GM23338 (cell line): Measurements from ENCODE around the gene TFAP2E. TPM values are rescaled to one million over a fixed set of nuclear protein-coding genes. Genes with fewer than 3 reads are reported as not detected.

Source experiments
- ATAC-seq: fragments of 200-7000 bp; cut with Tn5 transposase; 3 replicates; pipeline ENCODE4 v1.9.1; 2020
- DNase-seq: peaks from one replicate; pipeline ENCODE4 v3.0.0-alpha.2; 2015; ENCODE audit warnings: low spot score
- H2AFZ ChIP-seq: fragments of 200-600 bp; sonication (generic); 2 replicates; pipeline ENCODE4 v1.8.0; 2016; ENCODE audit warnings: antibody characterized with exemption, mild to moderate bottlenecking, moderate library complexity
- H3F3A ChIP-seq: fragments of 200-600 bp; sonication (generic); replicated peaks from 2 replicates; pipeline ENCODE4 v1.8.0; 2017; ENCODE audit warnings: antibody characterized with exemption, mixed run types, low read depth
- H3K27ac ChIP-seq: fragments of 200-600 bp; sonication (generic); 2 replicates; pipeline ENCODE4 v1.6.1; 2016; ENCODE audit warnings: low read depth
- H3K27me3 ChIP-seq: fragments of 200-600 bp; sonication (generic); 2 replicates; pipeline ENCODE4 v1.8.0; 2016; ENCODE audit warnings: mild to moderate bottlenecking, mixed run types, moderate library complexity; ENCODE audit not compliant: insufficient read depth
- H3K36me3 ChIP-seq: fragments of 200-600 bp; sonication (generic); 2 replicates; pipeline ENCODE4 v1.8.0; 2016; ENCODE audit warnings: mild to moderate bottlenecking; ENCODE audit not compliant: insufficient read depth
- H3K4me1 ChIP-seq: fragments of 200-600 bp; sonication (generic); 2 replicates; pipeline ENCODE4 v1.8.0; 2016; ENCODE audit warnings: mild to moderate bottlenecking, moderate library complexity; ENCODE audit not compliant: insufficient read depth
- H3K4me2 ChIP-seq: fragments of 200-600 bp; sonication (generic); 2 replicates; pipeline ENCODE4 v1.7.1; 2017; ENCODE audit warnings: mixed run types
- H3K4me3 ChIP-seq: fragments of 200-600 bp; sonication (generic); 2 replicates; pipeline ENCODE4 v1.6.1; 2016; ENCODE audit warnings: mixed run types
- H3K79me2 ChIP-seq: fragments of 200-600 bp; sonication (generic); replicated peaks from 2 replicates; pipeline ENCODE4 v1.8.0; 2017; ENCODE audit warnings: mild to moderate bottlenecking; ENCODE audit not compliant: insufficient read depth
- H3K9me2 ChIP-seq: fragments of 200-600 bp; sonication (generic); 2 replicates; pipeline ENCODE4 v1.8.0; 2017; ENCODE audit not compliant: insufficient read depth
- H4K20me1 ChIP-seq: fragments of 200-600 bp; sonication (generic); replicated peaks from 2 replicates; pipeline ENCODE4 v1.8.0; 2017; ENCODE audit warnings: mild to moderate bottlenecking; ENCODE audit not compliant: insufficient read depth
- H3K27ac Mint-ChIP-seq: 2 replicates; pipeline ENCODE4 v1.8.0; 2020; ENCODE audit warnings: inconsistent platforms, mild to moderate bottlenecking, moderate library complexity, mixed read lengths
- H3K27me3 Mint-ChIP-seq: 3 replicates; pipeline ENCODE4 v1.8.0; 2022; ENCODE audit warnings: low read depth, mild to moderate bottlenecking, moderate library complexity, mixed read lengths, inconsistent platforms; ENCODE audit not compliant: insufficient read depth, poor library complexity
- H3K36me3 Mint-ChIP-seq: 3 replicates; pipeline ENCODE4 v1.8.0; 2021; ENCODE audit warnings: low read depth, mild to moderate bottlenecking, inconsistent platforms, moderate library complexity, mixed read lengths
- H3K4me1 Mint-ChIP-seq: 3 replicates; pipeline ENCODE4 v1.8.0; 2020; ENCODE audit warnings: mild to moderate bottlenecking, inconsistent platforms, mixed read lengths
- H3K4me3 Mint-ChIP-seq: 3 replicates; pipeline ENCODE4 v1.8.0; 2021; ENCODE audit warnings: moderate library complexity, mild to moderate bottlenecking, inconsistent platforms, mixed read lengths
- H3K9me3 Mint-ChIP-seq: 3 replicates; pipeline ENCODE4 v1.8.0; 2020; ENCODE audit warnings: moderate library complexity, mild to moderate bottlenecking, inconsistent platforms, mixed read lengths
- CTCF ChIP-seq, 2 experiments: fragments of 200-600 bp in 1 of 2; sonication (generic) in 1 of 2; conservative IDR thresholded peaks; 2 replicates each; pipeline versions ENCODE4 v1.5.1 to v1.6.1; 2016 to 2017; ENCODE audit warnings: antibody characterized with exemption in 2 of 2, low read depth in 2 of 2, mild to moderate bottlenecking in 2 of 2, moderate library complexity in 1 of 2
- EZH2 ChIP-seq: fragments of 200-600 bp; sonication (generic); IDR thresholded peaks from one replicate; pipeline ENCODE4 v1.8.0; 2017; ENCODE audit warnings: antibody characterized with exemption, mild to moderate bottlenecking, low read depth; ENCODE audit not compliant: unreplicated experiment
- JUNB ChIP-seq: IDR thresholded peaks from one replicate; pipeline ENCODE4 v1.6.1; 2016; ENCODE audit warnings: antibody characterized with exemption; ENCODE audit not compliant: unreplicated experiment
- NANOG ChIP-seq: IDR thresholded peaks from 2 replicates; pipeline ENCODE4 v1.6.1; 2016; ENCODE audit warnings: antibody characterized with exemption, borderline replicate concordance
- ZNF114 ChIP-seq: fragments of 250-450 bp; sonication (Bioruptor Pico); IDR thresholded peaks from 2 replicates; pipeline ENCODE4 v1.5.0; 2020; ENCODE audit warnings: mild to moderate bottlenecking, moderate library complexity
- ZNF331 ChIP-seq: fragments of 250-450 bp; sonication (Bioruptor Pico); IDR thresholded peaks from 2 replicates; pipeline ENCODE4 v1.5.0; 2020; ENCODE audit warnings: low read depth, mild to moderate bottlenecking, moderate library complexity
- polyA plus RNA-seq: library from polyadenylated mRNA; unstranded; fragments of >200 nt; fragmentation: Nextera tagmentation; extraction: Ambion mirVana; gene quantifications from 2 replicates; pipeline ENCODE4 v1.2.1, GENCODE V29; 2016
- total RNA-seq: library from RNA; depleted of rRNA; stranded (reverse); fragments of >200 nt; shearing (Covaris generic); gene quantifications from 2 replicates; pipeline ENCODE4 v1.2.3, GENCODE V29; 2014
- TF ChIP-seq, protein P1 (sequence below): IDR thresholded peaks from one replicate; pipeline ENCODE4 v1.6.1; 2018; ENCODE audit warnings: antibody characterized with exemption; ENCODE audit not compliant: unreplicated experiment
- TF ChIP-seq, protein P2 (sequence below): IDR thresholded peaks from 2 replicates; pipeline ENCODE4 v1.6.1; 2016; ENCODE audit warnings: antibody characterized with exemption

The TFAP2E gene
- total and polyA plus RNA-seq, 2 experiments from 2014 or later, result 0.34 to 1.4 TPM

GRCh38 chr1:35611655-35612054 is 38.5 kb downstream of the TFAP2E start:
- no peak overlapping the region for H2AFZ ChIP-seq
- ATAC-seq (no peak), DNase-seq (no peak)
- H3K4me2 ChIP-seq, result no peak overlapping the region
- peaks cover 41% of the 10 kb centered on the region for H3K36me3 Mint-ChIP-seq
- no peaks in the 10 kb centered on the region for H3K9me3 Mint-ChIP-seq
- H3K9me2 ChIP-seq, result no peaks in the 10 kb centered on the region
- TF ChIP-seq NANOG (no peak), ZNF114 (CRISPR knock-in tag) (no peak), JUNB (no peak), CTCF (conservative IDR thresholded peaks at IDR 0.05; ENCODE audit: low read depth in 2 of 2) (no peak), ZNF331 (CRISPR knock-in tag) (no peak), EZH2 (no peak)
- TF ChIP-seq, protein P1, sequence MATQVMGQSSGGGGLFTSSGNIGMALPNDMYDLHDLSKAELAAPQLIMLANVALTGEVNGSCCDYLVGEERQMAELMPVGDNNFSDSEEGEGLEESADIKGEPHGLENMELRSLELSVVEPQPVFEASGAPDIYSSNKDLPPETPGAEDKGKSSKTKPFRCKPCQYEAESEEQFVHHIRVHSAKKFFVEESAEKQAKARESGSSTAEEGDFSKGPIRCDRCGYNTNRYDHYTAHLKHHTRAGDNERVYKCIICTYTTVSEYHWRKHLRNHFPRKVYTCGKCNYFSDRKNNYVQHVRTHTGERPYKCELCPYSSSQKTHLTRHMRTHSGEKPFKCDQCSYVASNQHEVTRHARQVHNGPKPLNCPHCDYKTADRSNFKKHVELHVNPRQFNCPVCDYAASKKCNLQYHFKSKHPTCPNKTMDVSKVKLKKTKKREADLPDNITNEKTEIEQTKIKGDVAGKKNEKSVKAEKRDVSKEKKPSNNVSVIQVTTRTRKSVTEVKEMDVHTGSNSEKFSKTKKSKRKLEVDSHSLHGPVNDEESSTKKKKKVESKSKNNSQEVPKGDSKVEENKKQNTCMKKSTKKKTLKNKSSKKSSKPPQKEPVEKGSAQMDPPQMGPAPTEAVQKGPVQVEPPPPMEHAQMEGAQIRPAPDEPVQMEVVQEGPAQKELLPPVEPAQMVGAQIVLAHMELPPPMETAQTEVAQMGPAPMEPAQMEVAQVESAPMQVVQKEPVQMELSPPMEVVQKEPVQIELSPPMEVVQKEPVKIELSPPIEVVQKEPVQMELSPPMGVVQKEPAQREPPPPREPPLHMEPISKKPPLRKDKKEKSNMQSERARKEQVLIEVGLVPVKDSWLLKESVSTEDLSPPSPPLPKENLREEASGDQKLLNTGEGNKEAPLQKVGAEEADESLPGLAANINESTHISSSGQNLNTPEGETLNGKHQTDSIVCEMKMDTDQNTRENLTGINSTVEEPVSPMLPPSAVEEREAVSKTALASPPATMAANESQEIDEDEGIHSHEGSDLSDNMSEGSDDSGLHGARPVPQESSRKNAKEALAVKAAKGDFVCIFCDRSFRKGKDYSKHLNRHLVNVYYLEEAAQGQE, result no peak
- no peak overlapping the region for H3K27ac ChIP-seq
- no peaks in the 10 kb centered on the region for H3K27me3 Mint-ChIP-seq
- H3K27me3 ChIP-seq, result no peaks in the 10 kb centered on the region
- H3K4me3 ChIP-seq, result no peak overlapping the region
- H3K4me1 Mint-ChIP-seq, result no peaks in the 10 kb centered on the region
- no peak overlapping the region for H3K27ac Mint-ChIP-seq
- peaks cover 15% of the 10 kb centered on the region; the same call in 1 of the 2 replicates for H3K36me3 ChIP-seq
- peaks cover 88% of the 10 kb centered on the region for H3K79me2 ChIP-seq
- H4K20me1 ChIP-seq, result peaks cover 43% of the 10 kb centered on the region; the same call in 1 of the 2 replicates
- no peak overlapping the region for H3K4me3 Mint-ChIP-seq
- H3K4me1 ChIP-seq, result no peaks in the 10 kb centered on the region
- no peaks in the 10 kb centered on the region for H3F3A ChIP-seq

DNA sequence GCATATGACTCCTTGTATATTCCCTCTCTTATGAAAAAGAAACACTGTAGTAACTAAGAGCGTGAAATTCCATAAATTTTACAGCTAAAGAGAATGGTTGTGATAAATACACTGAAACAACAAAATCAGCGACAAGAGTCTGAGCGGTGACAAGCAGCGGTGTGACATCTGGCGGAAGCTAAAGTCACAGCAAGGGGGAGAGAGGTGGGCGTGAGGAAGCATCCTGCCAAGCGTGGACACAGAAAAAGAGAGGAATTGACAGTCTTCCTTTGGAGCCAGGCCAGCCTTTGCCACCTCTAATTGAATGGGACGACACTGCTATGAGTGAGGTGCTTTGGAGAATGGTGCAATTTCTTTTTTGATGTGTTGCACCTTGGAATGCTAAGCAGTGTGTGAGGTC is 42.3 kb downstream of the TFAP2E start:
- Histone ChIP-seq H2AFZ (no peak overlapping the region), H4K20me1 (peaks cover 49% of the 10 kb centered on the region), H3K4me2 (no peak overlapping the region), H3K27me3 (no peaks in the 10 kb centered on the region), H3K9me2 (no peaks in the 10 kb centered on the region), H3K4me3 (no peak overlapping the region), H3K79me2 (peaks cover 92% of the 10 kb centered on the region), H3K36me3 (no peaks in the 10 kb centered on the region), H3K27ac (no peak overlapping the region), H3K4me1 (no peaks in the 10 kb centered on the region), H3F3A (no peaks in the 10 kb centered on the region)
- Mint-ChIP-seq H3K9me3 (no peaks in the 10 kb centered on the region), H3K4me3 (no peak overlapping the region), H3K27me3 (no peaks in the 10 kb centered on the region), H3K36me3 (peaks cover 16% of the 10 kb centered on the region), H3K27ac (no peak overlapping the region), H3K4me1 (no peaks in the 10 kb centered on the region)
- ATAC-seq, result no peak
- DNase-seq, result no peak
- TF ChIP-seq, protein P2, sequence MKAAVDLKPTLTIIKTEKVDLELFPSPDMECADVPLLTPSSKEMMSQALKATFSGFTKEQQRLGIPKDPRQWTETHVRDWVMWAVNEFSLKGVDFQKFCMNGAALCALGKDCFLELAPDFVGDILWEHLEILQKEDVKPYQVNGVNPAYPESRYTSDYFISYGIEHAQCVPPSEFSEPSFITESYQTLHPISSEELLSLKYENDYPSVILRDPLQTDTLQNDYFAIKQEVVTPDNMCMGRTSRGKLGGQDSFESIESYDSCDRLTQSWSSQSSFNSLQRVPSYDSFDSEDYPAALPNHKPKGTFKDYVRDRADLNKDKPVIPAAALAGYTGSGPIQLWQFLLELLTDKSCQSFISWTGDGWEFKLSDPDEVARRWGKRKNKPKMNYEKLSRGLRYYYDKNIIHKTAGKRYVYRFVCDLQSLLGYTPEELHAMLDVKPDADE, result no peak
- TF ChIP-seq, protein P1, result no peak
- TF ChIP-seq CTCF (conservative IDR thresholded peaks at IDR 0.05; ENCODE audit: low read depth in 2 of 2) (0 out of 4 replicates have a peak, but pooled peaks of 1 of the 2 experiments have one; percentile 15), EZH2 (no peak)
